ENCODE data around the gene IL32.
"Not testable (repeated sequence)": the region's sequence is repeated elsewhere in the genome, so short reads cannot be mapped to it uniquely, and the experiment has no call there.

Gene IL32

GRCh38 chr16:3072148-3072547 is 6.7 kb downstream of the IL32 start:
- not testable (repeated sequence) for DNase-seq

- DNase-seq = not testable (repeated sequence)
Measured at GRCh38 chr16:3072576-3073263, 7.3 kb downstream of the IL32 start.

- no peak for DNase-seq
Measured at GRCh38 chr16:3073448-3073847, 8.0 kb downstream of the IL32 start.

- DNase-seq = no peak
Measured at GRCh38 chr16:3074860-3075522, 9.6 kb downstream of the IL32 start.

- DNase-seq = peak; percentile 71
Measured at GRCh38 chr16:3075523-3075915, 10.1 kb downstream of the IL32 start.

- DNase-seq = not testable (repeated sequence)
Measured at GRCh38 chr16:3075946-3076345, 10.5 kb downstream of the IL32 start.

- no peak for DNase-seq
Measured at GRCh38 chr16:3076577-3076976, 11.1 kb downstream of the IL32 start.

GRCh38 chr16:3080024-3080423 is 14.6 kb downstream of the IL32 start:
- no peak for DNase-seq

- not testable (repeated sequence) for DNase-seq
Measured at GRCh38 chr16:3081957-3082356, 16.5 kb downstream of the IL32 start.

GRCh38 chr16:3083408-3083807 is 18.0 kb downstream of the IL32 start:
- not testable (repeated sequence) for DNase-seq

- no peak for DNase-seq
Measured at GRCh38 chr16:3084491-3084890, 19.1 kb downstream of the IL32 start.

GRCh38 chr16:3084969-3085670 is 19.7 kb downstream of the IL32 start:
- DNase-seq = no peak

GRCh38 chr16:3085868-3086595 is 20.6 kb downstream of the IL32 start:
- no peak for DNase-seq

- DNase-seq = no peak
Measured at GRCh38 chr16:3086596-3087242, 21.3 kb downstream of the IL32 start.

- peak; percentile 55 for DNase-seq
Measured at GRCh38 chr16:3087243-3088235, 22.1 kb downstream of the IL32 start.

- DNase-seq = no peak
Measured at GRCh38 chr16:3088450-3088849, 23.0 kb downstream of the IL32 start.

- DNase-seq = no peak
Measured at GRCh38 chr16:3088925-3089716, 23.7 kb downstream of the IL32 start.

GRCh38 chr16:3089717-3090592 is 24.5 kb downstream of the IL32 start:
- DNase-seq = no peak

GRCh38 chr16:3091551-3091950 is 26.1 kb downstream of the IL32 start:
- DNase-seq = no peak
